HG02970 (cell line): Measurements from ENCODE around the gene CCDC92B.

Experiments
- ATAC-seq: cut with Tn5 transposase; IDR thresholded peaks from one replicate; pipeline ENCODE4 v1.9.1; 2021; ENCODE audit warnings: mild to moderate bottlenecking, moderate library complexity, moderate number of reproducible peaks; ENCODE audit not compliant: unreplicated experiment, low FRiP score

The CCDC92B gene

GRCh38 chr17:2723505-2723996 is 25.9 kb downstream of the CCDC92B start:
- no peak for ATAC-seq

DNA sequence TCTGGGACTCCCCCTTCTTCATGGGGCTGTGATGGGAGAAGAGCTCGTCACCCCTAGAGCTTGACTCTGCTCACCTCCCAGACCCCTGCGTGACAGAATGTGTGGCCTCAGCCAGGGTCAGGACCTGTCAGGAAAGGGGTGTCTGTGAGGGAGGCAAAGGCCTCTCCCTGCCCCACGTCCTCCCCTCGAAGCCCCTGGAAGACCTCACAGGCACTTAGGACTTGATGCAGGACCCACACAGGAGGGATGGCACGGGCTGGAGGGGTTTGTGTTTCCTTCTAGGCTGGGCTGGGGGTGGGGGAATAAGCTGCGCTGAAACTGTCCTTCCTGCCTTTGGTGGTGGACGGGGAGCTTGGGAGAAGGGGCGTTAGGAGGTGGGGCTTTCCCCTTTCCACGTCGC is 26.8 kb downstream of the CCDC92B start:
- ATAC-seq, result no peak

DNA sequence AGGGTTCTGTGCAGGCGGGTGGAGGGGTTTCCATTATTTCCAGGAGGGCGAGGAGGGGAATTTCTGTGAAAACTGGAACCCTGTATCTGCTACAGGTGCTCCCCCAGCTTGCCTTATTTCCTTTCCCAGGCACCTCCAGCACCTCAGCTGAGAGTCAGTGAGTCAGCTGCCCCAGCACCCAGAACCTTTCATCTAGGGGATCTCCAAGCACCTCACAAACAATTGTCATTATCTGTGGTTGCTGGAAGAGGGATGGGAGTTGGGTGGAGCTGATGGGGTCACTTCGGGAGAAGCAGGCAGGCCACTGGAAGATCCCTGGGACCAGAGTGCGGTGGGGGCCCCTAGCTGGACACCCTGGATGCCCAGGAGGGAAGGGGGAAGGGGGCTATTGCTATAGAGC is 27.8 kb downstream of the CCDC92B start:
- ATAC-seq, result no peak

DNA sequence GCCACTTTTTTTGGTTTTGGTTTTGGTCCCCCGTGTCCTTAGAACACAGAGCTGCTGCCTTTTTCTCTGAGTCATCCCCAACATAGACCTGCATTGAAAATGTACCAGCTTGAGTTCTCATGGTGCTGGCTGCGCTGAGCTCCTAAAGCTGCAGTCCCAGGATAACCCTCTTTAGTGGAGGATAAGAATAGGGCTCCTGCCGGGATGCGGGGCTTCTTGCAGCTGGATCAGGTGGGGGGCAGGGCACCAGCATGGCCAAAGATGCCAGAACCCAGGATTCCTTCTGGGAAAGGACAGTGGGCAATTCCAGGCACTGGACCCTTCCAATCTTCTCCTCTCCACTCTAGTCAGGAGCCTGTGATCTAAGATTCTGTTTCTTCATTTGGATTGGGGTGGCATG is 29.6 kb downstream of the CCDC92B start:
- no peak for ATAC-seq

- ATAC-seq, result no peak
These were observed 31.1 kb downstream of the CCDC92B start for GRCh38 chr17:2718150-2718938.

- no peak for ATAC-seq
These were observed 32.8 kb downstream of the CCDC92B start for GRCh38 chr17:2716649-2717048.

GRCh38 chr17:2713881-2714280 is 35.6 kb downstream of the CCDC92B start:
- ATAC-seq, result no peak

DNA sequence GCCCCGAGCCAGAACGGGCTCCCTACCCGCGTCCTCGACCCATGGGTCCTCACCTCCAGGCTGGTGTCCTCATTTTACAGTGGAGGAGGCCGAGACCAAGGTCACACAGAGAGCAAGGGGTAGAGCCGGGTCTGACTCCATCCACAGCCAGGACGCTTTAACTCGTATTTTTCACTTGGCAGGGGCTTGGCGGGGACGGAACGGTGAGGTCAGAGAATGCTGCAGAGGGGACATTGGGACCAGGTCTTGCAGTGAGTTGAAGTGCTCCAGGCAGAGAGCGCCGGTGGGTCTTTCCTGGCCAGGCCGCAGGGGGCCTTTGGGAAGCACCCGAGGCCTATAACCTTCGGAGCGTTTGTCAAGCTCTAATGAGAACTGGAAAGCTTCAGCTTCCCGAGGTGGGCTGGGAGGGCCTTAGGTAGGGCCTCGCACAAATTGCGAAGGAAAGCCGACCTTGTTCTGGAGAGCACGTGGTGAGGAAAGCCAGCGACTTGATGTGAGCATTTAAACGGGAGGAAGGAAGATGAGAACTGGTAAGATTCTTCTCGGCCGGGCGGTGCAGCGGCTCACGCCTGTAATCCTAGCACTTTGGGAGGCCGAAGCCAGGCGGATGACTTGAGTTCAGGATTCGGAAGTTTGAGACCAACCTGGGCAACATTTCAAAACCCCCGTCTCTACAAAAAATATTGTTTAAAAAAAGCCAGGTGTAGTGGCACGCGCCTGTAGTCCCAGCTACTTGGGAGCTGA is 37.0 kb downstream of the CCDC92B start:
- ATAC-seq, result no peak

DNA sequence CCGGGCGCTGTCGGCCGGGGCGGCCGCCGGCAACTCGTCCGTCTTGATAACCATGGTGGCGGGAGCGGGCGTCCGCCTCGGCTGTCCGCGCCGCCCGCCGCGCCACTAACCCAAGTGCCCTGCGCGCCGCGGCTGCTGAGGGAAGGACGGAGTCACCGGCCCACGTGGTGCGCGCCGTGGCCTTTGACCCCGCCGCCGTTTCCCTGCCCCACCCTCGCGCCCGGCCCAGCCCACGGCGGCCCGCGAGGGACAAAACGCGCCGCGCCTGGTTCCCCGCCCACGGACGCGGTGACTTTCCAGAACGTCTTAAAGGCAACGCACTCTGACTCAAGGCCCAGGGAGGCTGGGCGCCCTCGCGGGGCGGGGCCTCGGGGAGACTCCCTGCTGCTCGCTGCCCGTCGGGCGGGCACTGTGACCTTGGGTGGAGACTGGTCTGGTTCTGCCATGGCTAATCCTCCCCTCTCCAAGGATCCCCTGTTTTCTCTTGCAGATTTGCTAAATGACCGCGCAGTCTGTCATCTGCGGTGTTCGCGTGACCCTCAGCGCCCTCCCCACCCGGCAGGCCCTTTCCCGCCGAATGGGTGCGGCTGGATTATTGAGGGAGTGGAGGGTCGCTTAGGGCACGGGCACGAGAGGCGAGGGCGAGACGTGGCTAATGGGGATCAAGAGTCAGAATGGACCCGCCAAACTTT is 37.7 kb downstream of the CCDC92B start, which contains the start of gene CLUH:
TSS of gene CLUH (minus strand) at position 157 of the 692 bp plus-strand sequence. CDS start at position 54, 103 bp downstream.
- ATAC-seq, result peak; percentile 63

- peak; percentile 21 for ATAC-seq
These were observed 38.4 kb downstream of the CCDC92B start for GRCh38 chr17:2710803-2711607.

- no peak for ATAC-seq
These were observed 39.2 kb downstream of the CCDC92B start for GRCh38 chr17:2710071-2710802.

DNA sequence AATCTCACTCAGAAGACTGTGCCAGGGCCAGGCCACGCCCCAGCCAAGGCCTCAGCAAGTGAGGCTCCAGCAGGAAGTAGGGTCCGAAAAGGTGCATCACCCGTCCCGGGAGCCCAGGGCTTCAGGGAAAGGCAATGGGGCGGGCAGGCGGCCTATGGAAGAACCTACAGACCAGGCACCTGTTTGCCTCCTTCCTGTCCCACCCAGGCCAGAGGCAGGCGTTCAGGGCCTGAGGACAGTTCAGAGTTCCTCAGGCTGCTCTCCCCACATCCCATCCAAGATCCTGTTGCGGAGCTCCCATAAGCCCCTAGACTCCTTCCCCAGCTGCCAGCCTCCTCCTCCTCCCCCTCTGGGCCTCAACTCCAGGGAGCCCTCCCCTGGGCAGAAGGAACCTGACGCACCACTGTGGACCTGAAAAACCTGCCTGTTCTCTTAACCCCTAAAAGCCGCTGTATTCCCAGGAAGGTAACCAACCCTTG is 40.2 kb downstream of the CCDC92B start:
- no peak for ATAC-seq

GRCh38 chr17:2708585-2709182 is 40.8 kb downstream of the CCDC92B start:
- no peak for ATAC-seq

DNA sequence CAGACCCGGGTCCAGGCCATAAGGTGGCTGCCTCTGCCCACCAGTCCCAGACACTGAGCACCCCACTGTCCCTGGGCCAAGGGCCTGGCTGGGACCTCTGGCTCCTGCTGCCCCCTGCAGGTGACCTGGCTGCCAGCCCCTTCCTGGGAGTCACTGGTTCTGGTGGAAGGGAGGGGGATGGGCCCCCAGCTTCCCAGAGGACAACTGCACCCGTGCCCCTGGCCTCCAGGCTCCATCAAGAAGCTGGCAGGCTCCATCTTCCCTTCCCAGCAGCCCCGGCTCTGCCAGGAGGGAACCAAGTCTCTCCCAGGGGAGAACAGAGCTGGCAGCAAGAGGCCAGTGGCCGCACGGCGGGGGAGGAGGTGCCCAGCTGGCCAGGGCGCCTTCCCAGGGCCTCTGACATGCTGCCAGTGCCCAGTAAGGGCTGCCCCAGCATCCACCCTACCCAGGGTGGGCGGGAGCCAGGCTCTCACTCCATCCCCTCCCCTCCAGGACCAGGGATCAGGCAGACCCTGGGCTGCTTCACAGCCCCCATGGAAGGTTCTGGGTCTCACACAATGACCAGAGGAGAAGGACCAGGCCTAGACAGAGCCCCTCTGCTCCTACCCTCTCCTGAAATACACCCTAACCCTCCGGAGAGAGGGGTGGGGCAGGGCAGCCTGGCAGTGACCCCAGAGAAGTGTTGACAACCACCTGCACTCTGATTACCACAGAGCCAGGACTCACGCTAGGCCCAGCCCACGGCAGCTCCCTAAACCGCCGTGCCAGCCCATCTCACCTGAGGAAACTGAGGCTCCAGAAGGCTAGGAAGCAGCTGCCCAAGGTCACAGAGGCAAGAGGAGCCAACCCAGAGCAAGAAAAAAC is 41.5 kb downstream of the CCDC92B start:
- ATAC-seq, result no peak

GRCh38 chr17:2706911-2707510 is 42.4 kb downstream of the CCDC92B start:
- ATAC-seq, result no peak

GRCh38 chr17:2705888-2706795 is 43.3 kb downstream of the CCDC92B start:
- no peak for ATAC-seq

- no peak for ATAC-seq
These were observed 44.2 kb downstream of the CCDC92B start for GRCh38 chr17:2705263-2705662.
